T-cell (primary cell): Measurements from ENCODE around the gene TSPEAR. TPM values are rescaled to one million over a fixed set of nuclear protein-coding genes. Genes with fewer than 3 reads are reported as not detected.

ENCODE experiments used
- ATAC-seq, 4 experiments: fragments of 200-7000 bp in 3 of 4; fragments of 150-1000 bp in 1 of 4; cut with Tn5 transposase; replicated peaks in 1 of 4; 1 replicate in 3 of 4; 2 replicates in 1 of 4; pipeline ENCODE4 v1.10.0; 2021; ENCODE audit warnings: moderate library complexity in 3 of 4, mild to moderate bottlenecking in 2 of 4, moderate number of reproducible peaks in 1 of 4
- CTCF ChIA-PET, 2 donors: fragments of 300-600 bp; sonication (Branson Sonifier 250); formaldehyde crosslinking; loops; one replicate each; lab custom pipeline; 2022; ENCODE audit warnings: antibody characterized with exemption in 2 of 2; lab: Charles Lee
- POLR2A ChIA-PET, 2 donors: fragments of 300-600 bp; sonication (Branson Sonifier 250); formaldehyde crosslinking; loops; one replicate each; lab custom pipeline; 2022; ENCODE audit warnings: antibody characterized with exemption in 2 of 2; lab: Charles Lee
- DNase-seq, 35 experiments: peaks; one replicate each; pipeline versions ENCODE4 v3.0.0 to v3.0.0-alpha.2; 2013 to 2023
- H3K27ac ChIP-seq: one replicate; pipeline ENCODE4 v1.5.1; 2013; ENCODE audit warnings: low read length
- H3K27me3 ChIP-seq, 2 experiments: replicated peaks in 1 of 2; 1 replicate in 1 of 2; 2 replicates in 1 of 2; pipeline versions ENCODE4 v1.6.1 to v1.7.0; 2013; ENCODE audit warnings: low read length in 1 of 2, mixed read lengths in 1 of 2; ENCODE audit not compliant: control insufficient read depth in 2 of 2, insufficient read depth in 2 of 2; ENCODE audit errors: extremely low read depth in 1 of 2
- H3K36me3 ChIP-seq, 2 donors: 1 replicate in 1 of 2; 2 replicates in 1 of 2; pipeline versions ENCODE4 v1.6.1 to v1.7.0; 2013; ENCODE audit warnings: low read length in 1 of 2; ENCODE audit not compliant: control insufficient read depth in 2 of 2, insufficient read depth in 1 of 2; ENCODE audit errors: extremely low read depth in 1 of 2
- H3K4me1 ChIP-seq, 2 experiments: 1 replicate in 1 of 2; 2 replicates in 1 of 2; pipeline versions ENCODE4 v1.6.1 to v1.7.0; 2013; ENCODE audit warnings: low read length in 2 of 2, mixed read lengths in 1 of 2; ENCODE audit not compliant: insufficient read depth in 2 of 2, control insufficient read depth in 1 of 2; ENCODE audit errors: extremely low read depth in 1 of 2
- H3K4me3 ChIP-seq, 2 donors: 1 replicate in 1 of 2; 2 replicates in 1 of 2; pipeline versions ENCODE4 v1.5.1 to v1.7.0; 2013; ENCODE audit warnings: mild to moderate bottlenecking in 2 of 2, low read length in 1 of 2, moderate library complexity in 1 of 2; ENCODE audit not compliant: control insufficient read depth in 1 of 2; ENCODE audit errors: extremely low read depth in 1 of 2
- H3K9me3 ChIP-seq: 2 replicates; pipeline ENCODE4 v1.7.0; 2013
- H3K27ac Mint-ChIP-seq, 2 donors: one replicate each; pipeline ENCODE4 v1.8.0; 2020 to 2021; ENCODE audit warnings: mild to moderate bottlenecking in 2 of 2, mixed read lengths in 2 of 2
- H3K27me3 Mint-ChIP-seq, 2 donors: one replicate each; pipeline ENCODE4 v1.8.0; 2021 to 2022; ENCODE audit warnings: mixed read lengths in 2 of 2
- H3K36me3 Mint-ChIP-seq: one replicate; pipeline ENCODE4 v1.8.0; 2021; ENCODE audit warnings: mixed read lengths
- H3K4me1 Mint-ChIP-seq, 3 donors: one replicate each; pipeline ENCODE4 v1.8.0; 2020 to 2022; ENCODE audit warnings: mixed read lengths in 3 of 3, mild to moderate bottlenecking in 1 of 3
- H3K4me3 Mint-ChIP-seq, 3 donors: one replicate each; pipeline ENCODE4 v1.8.0; 2020 to 2022; ENCODE audit warnings: mild to moderate bottlenecking in 3 of 3, mixed read lengths in 3 of 3, moderate library complexity in 3 of 3
- H3K9me3 Mint-ChIP-seq, 3 donors: one replicate each; pipeline ENCODE4 v1.8.0; 2020 to 2022; ENCODE audit warnings: mixed read lengths in 3 of 3
- WGBS: methylation state at CpG from one replicate; pipeline ENCODE4 v1.1.5; 2013; ENCODE audit warnings: missing lambda C conversion rate; ENCODE audit not compliant: insufficient coverage; 5-methylcytosine and 5-hydroxymethylcytosine counted together
- total RNA-seq, 35 experiments: library from RNA in 6 of 35; stranded (reverse) in 6 of 35; fragments of 120-200 nt in 1 of 35; gene quantifications; one replicate each; pipeline versions ENCODE4 v1.2.1 to v1.2.4 and lab custom pipeline; 2013 to 2026

TSPEAR gene
- total RNA-seq, 5 donors from 2014 or later (not counting 1 experiment from before 2014, with no cell fraction given) = not detected

- WGBS = 72% methylated on average over 30 of the region's 30 CpGs
- no peaks in the 10 kb centered on the region for H3K9me3 ChIP-seq
- ChIA-PET POLR2A (no interaction called here), CTCF (interaction anchor here in 1 of 2 donors (0.7 kb wide), 1 partner anchor 36 kb away, joined by 4 read pairs; no protein-coding TSS in a partner anchor)
- peak in 1 of 35 experiments; percentile 14 for DNase-seq
- H3K27ac Mint-ChIP-seq = no peak overlapping the region
- no peak overlapping the region for H3K27ac ChIP-seq
- H3K27me3 Mint-ChIP-seq = peaks cover 0 to 5% of the 10 kb centered on the region in 2 donors
- no peaks in the 10 kb centered on the region for H3K36me3 ChIP-seq
- peaks cover 2 to 7% of the 10 kb centered on the region in 2 experiments for H3K27me3 ChIP-seq
- no peak for ATAC-seq
- H3K4me3 Mint-ChIP-seq = no peak overlapping the region
- H3K4me3 ChIP-seq = no peak overlapping the region
- peaks cover 16% of the 10 kb centered on the region for H3K36me3 Mint-ChIP-seq
- peaks cover 12 to 35% (median 16%) of the 10 kb centered on the region in 3 donors for H3K9me3 Mint-ChIP-seq
- H3K4me1 Mint-ChIP-seq = peaks cover 0 to 5% (median 0%) of the 10 kb centered on the region in 3 donors
- no peaks in the 10 kb centered on the region for H3K4me1 ChIP-seq
Observed at GRCh38 chr21:44557491-44558328, 153.7 kb downstream of the TSPEAR start.

GRCh38 chr21:44556879-44557278, 154.5 kb downstream of the TSPEAR start:
- H3K27me3 Mint-ChIP-seq = peaks cover 0 to 5% of the 10 kb centered on the region in 2 donors
- 78% methylated on average over 8 of the region's 9 CpGs for WGBS
- H3K27ac Mint-ChIP-seq = no peak overlapping the region
- ATAC-seq (no peak), DNase-seq (no peak)
- H3K36me3 Mint-ChIP-seq = peaks cover 11% of the 10 kb centered on the region
- H3K4me3 ChIP-seq = no peak overlapping the region
- no peak overlapping the region for H3K4me3 Mint-ChIP-seq
- ChIA-PET POLR2A (no interaction called here), CTCF (interaction anchor here in 1 of 2 donors (0.7 kb wide), 1 partner anchor 36 kb away, joined by 4 read pairs; no protein-coding TSS in a partner anchor)
- no peaks in the 10 kb centered on the region for H3K9me3 ChIP-seq
- no peak overlapping the region for H3K27ac ChIP-seq
- H3K4me1 ChIP-seq = no peaks in the 10 kb centered on the region
- no peaks in the 10 kb centered on the region for H3K36me3 ChIP-seq
- H3K9me3 Mint-ChIP-seq = peaks cover 9 to 26% (median 12%) of the 10 kb centered on the region in 3 donors
- H3K4me1 Mint-ChIP-seq = peaks cover 0 to 5% (median 0%) of the 10 kb centered on the region in 3 donors
- peaks cover 2 to 7% of the 10 kb centered on the region in 2 experiments for H3K27me3 ChIP-seq

GRCh38 chr21:44555200-44555875, 156.0 kb downstream of the TSPEAR start:
- ChIA-PET CTCF (no interaction called here), POLR2A (no interaction called here)
- 88% methylated on average over 5 of the region's 13 CpGs for WGBS
- no peak overlapping the region for H3K4me3 Mint-ChIP-seq
- Histone ChIP-seq H3K4me1 (no peaks in the 10 kb centered on the region), H3K4me3 (no peak overlapping the region), H3K36me3 (no peaks in the 10 kb centered on the region), H3K27ac (no peak overlapping the region), H3K27me3 (peaks cover 2 to 7% of the 10 kb centered on the region in 2 experiments), H3K9me3 (no peaks in the 10 kb centered on the region)
- H3K36me3 Mint-ChIP-seq = peaks cover 11% of the 10 kb centered on the region
- peaks cover 1 to 5% (median 4%) of the 10 kb centered on the region in 3 donors for H3K4me1 Mint-ChIP-seq
- DNase-seq (peak in 1 of 35 experiments; percentile 3), ATAC-seq (no peak)
- peaks cover 0 to 5% of the 10 kb centered on the region in 2 donors for H3K27me3 Mint-ChIP-seq
- H3K27ac Mint-ChIP-seq = no peak overlapping the region
- peaks cover 3 to 12% (median 7%) of the 10 kb centered on the region in 3 donors for H3K9me3 Mint-ChIP-seq

GRCh38 chr21:44552681-44553080, 158.7 kb downstream of the TSPEAR start:
- Histone ChIP-seq H3K4me3 (no peak overlapping the region), H3K27ac (no peak overlapping the region), H3K4me1 (peaks cover 0 to 10% of the 10 kb centered on the region in 2 experiments), H3K36me3 (no peaks in the 10 kb centered on the region), H3K27me3 (peaks cover 2 to 4% of the 10 kb centered on the region in 2 experiments), H3K9me3 (no peaks in the 10 kb centered on the region)
- H3K4me1 Mint-ChIP-seq = peaks cover 19 to 23% (median 20%) of the 10 kb centered on the region in 3 donors
- H3K9me3 Mint-ChIP-seq = peaks cover 2 to 11% (median 3%) of the 10 kb centered on the region in 3 donors
- no peak for ATAC-seq
- POLR2A ChIA-PET = no interaction called here
- no peak for DNase-seq
- H3K27me3 Mint-ChIP-seq = peaks cover 0 to 5% of the 10 kb centered on the region in 2 donors
- H3K4me3 Mint-ChIP-seq = no peak overlapping the region
- peaks cover 12% of the 10 kb centered on the region for H3K36me3 Mint-ChIP-seq
- 84% methylated on average over 13 of the region's 13 CpGs for WGBS
- CTCF ChIA-PET = no interaction called here
- no peak overlapping the region for H3K27ac Mint-ChIP-seq

GRCh38 chr21:44552136-44552535, 159.2 kb downstream of the TSPEAR start:
- no peaks in the 10 kb centered on the region for H3K36me3 ChIP-seq
- ATAC-seq = no peak
- Mint-ChIP-seq H3K27me3 (peaks cover 0 to 4% of the 10 kb centered on the region in 2 donors), H3K27ac (no peak overlapping the region), H3K36me3 (peaks cover 17% of the 10 kb centered on the region), H3K4me1 (peaks cover 22 to 28% (median 25%) of the 10 kb centered on the region in 3 donors), H3K9me3 (peaks cover 6 to 16% (median 7%) of the 10 kb centered on the region in 3 donors), H3K4me3 (no peak overlapping the region)
- H3K27me3 ChIP-seq = no peaks in the 10 kb centered on the region
- no peak for DNase-seq
- no peak overlapping the region for H3K4me3 ChIP-seq
- H3K9me3 ChIP-seq = no peaks in the 10 kb centered on the region
- 96% methylated on average over 6 of the region's 6 CpGs for WGBS
- H3K27ac ChIP-seq = no peak overlapping the region
- CTCF ChIA-PET = no interaction called here
- H3K4me1 ChIP-seq = peaks cover 2 to 15% of the 10 kb centered on the region in 2 experiments
- POLR2A ChIA-PET = no interaction called here

- H3K27me3 Mint-ChIP-seq = peaks cover 0 to 2% of the 10 kb centered on the region in 2 donors
- peaks cover 29 to 35% (median 31%) of the 10 kb centered on the region in 3 donors for H3K4me1 Mint-ChIP-seq
- Histone ChIP-seq H3K4me3 (no peak within 1 kb of the TSS), H3K9me3 (peaks cover 2% of the 10 kb centered on the region), H3K27me3 (no peaks in the 10 kb centered on the region), H3K4me1 (peaks cover 2 to 15% of the 10 kb centered on the region in 2 experiments), H3K36me3 (no peaks in the 10 kb centered on the region), H3K27ac (no peak within 1 kb of the TSS)
- no peak within 1 kb of the TSS for H3K27ac Mint-ChIP-seq
- DNase-seq = peak in 1 of 35 experiments; percentile 9
- no peak within 1 kb of the TSS for H3K4me3 Mint-ChIP-seq
- ATAC-seq = no peak
- H3K9me3 Mint-ChIP-seq = peaks cover 12 to 23% (median 13%) of the 10 kb centered on the region in 3 donors
- ChIA-PET CTCF (no interaction called here), POLR2A (no interaction called here)
- WGBS = 87% methylated on average over 13 of the region's 17 CpGs
- H3K36me3 Mint-ChIP-seq = peaks cover 24% of the 10 kb centered on the region
Observed at GRCh38 chr21:44551340-44551961, 159.9 kb downstream of the TSPEAR start, which contains the start of gene KRTAP10-2. KRTAP10-2 (minus strand) TSS chr21:44551505; CDS start chr21:44551458, 47 bp downstream.
